Measurements from ENCODE around the gene LPXN. TPM values are rescaled to one million over a fixed set of nuclear protein-coding genes. Genes with fewer than 3 reads are reported as not detected.

Gene LPXN
- total and polyA plus RNA-seq, 10 of the 15 experiments (the other 5 are each of a cell fraction or from before 2014, with no cell fraction given), result 131 to 349 (median 201) TPM

DNA sequence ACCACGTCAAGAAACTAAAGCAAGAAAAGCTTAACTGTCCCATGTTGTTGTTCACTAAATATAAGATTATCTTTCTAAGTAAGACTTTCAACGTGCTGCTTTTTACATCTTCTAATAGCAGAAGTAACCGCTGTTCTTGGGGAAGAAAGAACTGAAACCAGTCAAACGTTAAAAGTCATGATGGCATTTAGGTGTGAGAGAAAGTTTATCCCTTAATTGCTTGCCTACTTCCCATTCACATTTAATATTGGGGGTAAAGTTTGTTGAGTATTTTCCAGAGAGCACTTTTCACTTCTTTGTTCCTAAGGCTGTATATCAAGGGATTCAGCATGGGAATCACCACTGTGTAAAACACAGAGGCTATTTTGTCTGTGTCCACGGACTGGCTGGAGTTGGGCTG, 68.7 kb downstream of the LPXN start (continued):
- TF ChIP-seq BHLHE40 (IDR thresholded peaks at IDR 0.05; ENCODE audit: borderline replicate concordance in 1 of 2, low read depth in 2 of 2, low read length in 1 of 2), result peak; percentile 27 to 36; a peak in 1 of 4 replicates
- no peak for TF ChIP-seq NFYA (IDR thresholded peaks at IDR 0.05; ENCODE audit: borderline replicate concordance, low read depth, low read length)
- no peak for TF ChIP-seq SRF (IDR thresholded peaks at IDR 0.05; ENCODE audit: low read depth in 2 of 2, low read length in 2 of 2)
- peak; percentile 32 for TF ChIP-seq SMAD1 (IDR thresholded peaks at IDR 0.05; ENCODE audit: low read depth, partially characterized antibody)
- no peak for TF ChIP-seq YBX1 (IDR thresholded peaks at IDR 0.05)
- no peak for TF ChIP-seq CBFB (IDR thresholded peaks at IDR 0.05; ENCODE audit: low read depth)
- TF ChIP-seq, protein P1, sequence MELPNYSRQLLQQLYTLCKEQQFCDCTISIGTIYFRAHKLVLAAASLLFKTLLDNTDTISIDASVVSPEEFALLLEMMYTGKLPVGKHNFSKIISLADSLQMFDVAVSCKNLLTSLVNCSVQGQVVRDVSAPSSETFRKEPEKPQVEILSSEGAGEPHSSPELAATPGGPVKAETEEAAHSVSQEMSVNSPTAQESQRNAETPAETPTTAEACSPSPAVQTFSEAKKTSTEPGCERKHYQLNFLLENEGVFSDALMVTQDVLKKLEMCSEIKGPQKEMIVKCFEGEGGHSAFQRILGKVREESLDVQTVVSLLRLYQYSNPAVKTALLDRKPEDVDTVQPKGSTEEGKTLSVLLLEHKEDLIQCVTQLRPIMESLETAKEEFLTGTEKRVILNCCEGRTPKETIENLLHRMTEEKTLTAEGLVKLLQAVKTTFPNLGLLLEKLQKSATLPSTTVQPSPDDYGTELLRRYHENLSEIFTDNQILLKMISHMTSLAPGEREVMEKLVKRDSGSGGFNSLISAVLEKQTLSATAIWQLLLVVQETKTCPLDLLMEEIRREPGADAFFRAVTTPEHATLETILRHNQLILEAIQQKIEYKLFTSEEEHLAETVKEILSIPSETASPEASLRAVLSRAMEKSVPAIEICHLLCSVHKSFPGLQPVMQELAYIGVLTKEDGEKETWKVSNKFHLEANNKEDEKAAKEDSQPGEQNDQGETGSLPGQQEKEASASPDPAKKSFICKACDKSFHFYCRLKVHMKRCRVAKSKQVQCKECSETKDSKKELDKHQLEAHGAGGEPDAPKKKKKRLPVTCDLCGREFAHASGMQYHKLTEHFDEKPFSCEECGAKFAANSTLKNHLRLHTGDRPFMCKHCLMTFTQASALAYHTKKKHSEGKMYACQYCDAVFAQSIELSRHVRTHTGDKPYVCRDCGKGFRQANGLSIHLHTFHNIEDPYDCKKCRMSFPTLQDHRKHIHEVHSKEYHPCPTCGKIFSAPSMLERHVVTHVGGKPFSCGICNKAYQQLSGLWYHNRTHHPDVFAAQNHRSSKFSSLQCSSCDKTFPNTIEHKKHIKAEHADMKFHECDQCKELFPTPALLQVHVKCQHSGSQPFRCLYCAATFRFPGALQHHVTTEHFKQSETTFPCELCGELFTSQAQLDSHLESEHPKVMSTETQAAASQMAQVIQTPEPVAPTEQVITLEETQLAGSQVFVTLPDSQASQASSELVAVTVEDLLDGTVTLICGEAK (IDR thresholded peaks at IDR 0.05; ENCODE audit: borderline replicate concordance), result no peak
- TF ChIP-seq NFYB (IDR thresholded peaks at IDR 0.05; ENCODE audit: insufficient read depth, low read depth, low read length), result no peak
- TF ChIP-seq, protein P2, sequence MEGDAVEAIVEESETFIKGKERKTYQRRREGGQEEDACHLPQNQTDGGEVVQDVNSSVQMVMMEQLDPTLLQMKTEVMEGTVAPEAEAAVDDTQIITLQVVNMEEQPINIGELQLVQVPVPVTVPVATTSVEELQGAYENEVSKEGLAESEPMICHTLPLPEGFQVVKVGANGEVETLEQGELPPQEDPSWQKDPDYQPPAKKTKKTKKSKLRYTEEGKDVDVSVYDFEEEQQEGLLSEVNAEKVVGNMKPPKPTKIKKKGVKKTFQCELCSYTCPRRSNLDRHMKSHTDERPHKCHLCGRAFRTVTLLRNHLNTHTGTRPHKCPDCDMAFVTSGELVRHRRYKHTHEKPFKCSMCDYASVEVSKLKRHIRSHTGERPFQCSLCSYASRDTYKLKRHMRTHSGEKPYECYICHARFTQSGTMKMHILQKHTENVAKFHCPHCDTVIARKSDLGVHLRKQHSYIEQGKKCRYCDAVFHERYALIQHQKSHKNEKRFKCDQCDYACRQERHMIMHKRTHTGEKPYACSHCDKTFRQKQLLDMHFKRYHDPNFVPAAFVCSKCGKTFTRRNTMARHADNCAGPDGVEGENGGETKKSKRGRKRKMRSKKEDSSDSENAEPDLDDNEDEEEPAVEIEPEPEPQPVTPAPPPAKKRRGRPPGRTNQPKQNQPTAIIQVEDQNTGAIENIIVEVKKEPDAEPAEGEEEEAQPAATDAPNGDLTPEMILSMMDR (IDR thresholded peaks at IDR 0.05 in 2 of 3, conservative IDR thresholded peaks at IDR 0.05 in 1 of 3; ENCODE audit: control insufficient read depth in 2 of 3, extremely low read depth in 1 of 3, insufficient read depth in 1 of 3, low read depth in 3 of 3, low read length in 3 of 3), result no peak
- TF ChIP-seq ZNF217 (IDR thresholded peaks at IDR 0.05), result peak; percentile 54; the same call in 1 of the 2 replicates
- TF ChIP-seq RAD21 (IDR thresholded peaks at IDR 0.05; ENCODE audit: insufficient read depth, low read depth, low read length), result no peak
- TF ChIP-seq RAD51 (IDR thresholded peaks at IDR 0.05), result 0 out of 2 replicates have a peak, but pooled peaks have one; percentile 7
- no peak for TF ChIP-seq ZNF384 (IDR thresholded peaks at IDR 0.05; ENCODE audit: borderline replicate concordance, low read depth, low read length)
- TF ChIP-seq DPF2 (IDR thresholded peaks at IDR 0.05), result peak; percentile 72
- no peak for TF ChIP-seq LARP7 (IDR thresholded peaks at IDR 0.05)
- peak; percentile 68; the same call in 1 of the 2 replicates for TF ChIP-seq SPI1 (IDR thresholded peaks at IDR 0.05; ENCODE audit: borderline replicate concordance, insufficient read depth, low read depth, low read length)
- TF ChIP-seq, protein P3, sequence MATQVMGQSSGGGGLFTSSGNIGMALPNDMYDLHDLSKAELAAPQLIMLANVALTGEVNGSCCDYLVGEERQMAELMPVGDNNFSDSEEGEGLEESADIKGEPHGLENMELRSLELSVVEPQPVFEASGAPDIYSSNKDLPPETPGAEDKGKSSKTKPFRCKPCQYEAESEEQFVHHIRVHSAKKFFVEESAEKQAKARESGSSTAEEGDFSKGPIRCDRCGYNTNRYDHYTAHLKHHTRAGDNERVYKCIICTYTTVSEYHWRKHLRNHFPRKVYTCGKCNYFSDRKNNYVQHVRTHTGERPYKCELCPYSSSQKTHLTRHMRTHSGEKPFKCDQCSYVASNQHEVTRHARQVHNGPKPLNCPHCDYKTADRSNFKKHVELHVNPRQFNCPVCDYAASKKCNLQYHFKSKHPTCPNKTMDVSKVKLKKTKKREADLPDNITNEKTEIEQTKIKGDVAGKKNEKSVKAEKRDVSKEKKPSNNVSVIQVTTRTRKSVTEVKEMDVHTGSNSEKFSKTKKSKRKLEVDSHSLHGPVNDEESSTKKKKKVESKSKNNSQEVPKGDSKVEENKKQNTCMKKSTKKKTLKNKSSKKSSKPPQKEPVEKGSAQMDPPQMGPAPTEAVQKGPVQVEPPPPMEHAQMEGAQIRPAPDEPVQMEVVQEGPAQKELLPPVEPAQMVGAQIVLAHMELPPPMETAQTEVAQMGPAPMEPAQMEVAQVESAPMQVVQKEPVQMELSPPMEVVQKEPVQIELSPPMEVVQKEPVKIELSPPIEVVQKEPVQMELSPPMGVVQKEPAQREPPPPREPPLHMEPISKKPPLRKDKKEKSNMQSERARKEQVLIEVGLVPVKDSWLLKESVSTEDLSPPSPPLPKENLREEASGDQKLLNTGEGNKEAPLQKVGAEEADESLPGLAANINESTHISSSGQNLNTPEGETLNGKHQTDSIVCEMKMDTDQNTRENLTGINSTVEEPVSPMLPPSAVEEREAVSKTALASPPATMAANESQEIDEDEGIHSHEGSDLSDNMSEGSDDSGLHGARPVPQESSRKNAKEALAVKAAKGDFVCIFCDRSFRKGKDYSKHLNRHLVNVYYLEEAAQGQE (IDR thresholded peaks at IDR 0.05; ENCODE audit: low read depth, low read length), result no peak
- 0 out of 2 replicates have a peak, but pooled peaks have one; percentile 18 for TF ChIP-seq NBN (IDR thresholded peaks at IDR 0.05)
- TF ChIP-seq SP1 (IDR thresholded peaks at IDR 0.05; ENCODE audit: low read depth, low read length), result no peak
- peak; percentile 59; the same call in 1 of the 2 replicates for TF ChIP-seq BCL11A (IDR thresholded peaks at IDR 0.05; ENCODE audit: low read depth, low read length)
- TF ChIP-seq GABPA (IDR thresholded peaks at IDR 0.05; ENCODE audit: low read depth), result no peak

All from GM12878 (cell line).